ENCODE measurements around the gene HOXC13.

Gene HOXC13

DNA sequence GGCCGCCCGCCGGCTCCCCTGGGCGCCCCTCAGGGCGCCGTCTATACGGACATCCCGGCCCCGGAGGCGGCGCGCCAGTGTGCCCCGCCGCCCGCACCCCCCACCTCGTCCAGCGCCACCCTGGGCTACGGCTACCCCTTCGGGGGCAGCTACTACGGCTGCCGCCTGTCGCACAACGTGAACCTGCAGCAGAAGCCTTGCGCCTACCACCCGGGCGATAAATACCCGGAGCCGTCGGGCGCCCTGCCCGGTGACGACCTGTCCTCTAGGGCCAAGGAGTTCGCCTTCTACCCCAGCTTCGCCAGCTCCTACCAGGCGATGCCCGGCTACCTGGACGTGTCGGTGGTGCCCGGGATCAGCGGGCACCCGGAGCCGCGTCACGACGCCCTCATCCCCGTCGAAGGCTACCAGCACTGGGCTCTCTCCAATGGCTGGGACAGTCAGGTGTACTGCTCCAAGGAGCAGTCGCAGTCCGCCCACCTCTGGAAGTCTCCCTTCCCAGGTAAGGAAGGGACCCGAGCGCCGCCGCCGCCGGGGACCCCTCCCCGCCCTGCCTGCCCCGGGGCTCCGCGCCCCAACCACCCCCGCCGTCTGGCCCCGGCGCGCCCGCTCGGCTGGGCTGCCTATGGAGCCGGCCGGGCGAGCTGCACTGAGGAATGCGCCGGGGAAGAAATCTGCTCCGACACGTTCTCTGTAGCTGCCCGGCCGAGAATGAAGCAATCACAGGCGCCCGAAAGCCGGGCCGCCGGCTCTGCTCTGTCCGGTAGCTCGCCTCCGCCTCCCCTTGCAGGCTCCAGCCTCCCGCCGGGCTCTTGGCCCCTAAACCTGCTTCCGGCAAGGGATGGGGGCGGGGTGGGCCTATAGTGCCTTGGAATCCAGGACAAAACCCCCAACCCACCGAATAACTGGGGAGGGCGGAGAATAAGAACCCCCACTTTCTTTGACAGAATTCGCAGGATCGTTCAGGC lies 794 bp downstream of the HOXC13 start:
- no peak for DNase-seq

DNA sequence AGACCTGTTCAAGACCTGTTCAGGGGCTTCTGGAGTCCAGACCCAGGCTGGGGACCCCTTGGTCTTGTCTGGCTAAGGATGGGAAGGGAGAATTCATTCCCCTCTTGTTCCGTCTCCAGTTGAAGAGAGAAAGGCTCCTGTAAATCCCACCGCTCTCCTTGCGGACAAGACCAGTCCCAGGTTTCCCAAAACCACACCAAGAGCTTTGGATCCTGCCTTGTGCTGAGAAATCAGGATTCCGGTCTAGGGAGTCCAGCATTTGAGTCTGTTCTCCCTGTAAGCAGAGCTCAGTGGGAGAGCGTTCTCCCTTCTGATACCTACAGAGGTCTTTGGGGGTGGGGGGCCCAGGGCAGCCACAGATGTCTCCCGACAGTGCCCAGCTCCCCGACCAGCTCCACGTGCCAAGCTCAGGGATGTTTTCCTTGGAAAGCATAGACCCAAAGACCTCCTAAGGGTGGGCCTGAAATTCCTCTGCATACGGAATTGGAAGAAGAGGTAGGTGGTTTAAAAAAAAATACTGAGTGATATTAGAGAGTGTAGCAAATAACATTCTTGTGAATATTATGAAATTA lies 1.9 kb downstream of the HOXC13 start:
- DNase-seq, result no peak

DNA sequence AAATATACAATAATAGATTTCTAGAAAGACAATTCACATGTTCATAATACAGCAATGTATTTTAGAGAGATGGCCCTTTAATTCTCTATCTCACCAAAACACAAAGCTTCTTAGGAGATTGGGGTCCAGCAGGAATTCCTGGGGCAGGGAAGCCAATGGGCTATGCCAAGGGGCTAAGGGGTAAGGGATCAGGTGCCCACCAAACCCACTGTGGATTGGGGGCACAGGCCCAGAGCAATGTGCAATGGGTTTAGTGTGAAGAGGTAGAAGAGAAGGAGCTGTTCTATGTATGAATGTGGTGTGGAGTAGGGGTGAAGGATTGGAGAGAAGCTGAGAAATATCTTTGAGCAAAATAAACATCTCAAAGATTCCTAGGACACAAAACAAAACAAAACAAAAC lies 2.6 kb downstream of the HOXC13 start:
- no peak for DNase-seq

DNA sequence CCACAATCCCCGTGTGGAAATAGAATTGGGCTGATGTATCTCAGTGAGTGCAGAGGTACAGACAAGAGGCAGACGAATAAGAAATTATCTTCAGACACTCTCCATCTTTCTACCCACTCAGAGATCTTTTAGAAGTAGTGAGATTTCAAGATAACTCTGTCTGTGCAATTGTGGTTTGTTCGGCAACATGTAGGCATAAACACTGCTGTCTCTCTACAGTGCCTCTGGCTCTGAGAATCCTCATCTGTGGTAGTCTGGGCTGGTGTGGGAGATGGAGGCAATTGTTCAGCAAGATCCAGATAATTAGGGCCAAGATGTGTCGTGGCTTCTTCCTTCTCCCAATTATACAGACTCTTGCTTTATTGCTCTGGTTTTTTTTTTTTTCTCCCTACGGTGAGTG lies 3.1 kb downstream of the HOXC13 start:
- DNase-seq, result no peak

DNA sequence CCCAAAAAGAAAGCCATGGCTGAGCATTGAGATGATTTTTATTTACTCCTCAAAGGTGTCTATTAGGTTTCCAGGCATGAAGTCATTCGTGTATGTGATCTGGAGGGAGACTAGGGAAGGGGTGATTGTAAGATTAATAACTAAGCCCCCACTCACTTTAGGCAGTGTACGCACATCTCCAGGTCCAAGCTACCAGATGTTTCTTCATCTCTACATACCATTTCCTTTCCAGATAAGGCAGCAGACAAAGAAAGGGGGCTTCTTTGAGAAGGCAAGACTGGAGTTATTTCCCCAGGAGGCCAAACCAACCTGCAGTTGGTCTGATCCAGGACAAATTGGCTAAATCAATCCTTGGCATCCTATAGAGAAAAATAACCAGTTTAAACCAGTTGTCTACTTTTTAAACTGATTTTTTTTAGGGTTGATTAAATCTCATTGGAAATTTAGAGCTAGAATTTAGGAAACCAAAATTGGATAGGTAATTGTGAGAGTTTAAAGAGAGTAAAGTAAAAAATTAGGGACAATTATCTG lies 3.9 kb downstream of the HOXC13 start:
- no peak for DNase-seq

DNA sequence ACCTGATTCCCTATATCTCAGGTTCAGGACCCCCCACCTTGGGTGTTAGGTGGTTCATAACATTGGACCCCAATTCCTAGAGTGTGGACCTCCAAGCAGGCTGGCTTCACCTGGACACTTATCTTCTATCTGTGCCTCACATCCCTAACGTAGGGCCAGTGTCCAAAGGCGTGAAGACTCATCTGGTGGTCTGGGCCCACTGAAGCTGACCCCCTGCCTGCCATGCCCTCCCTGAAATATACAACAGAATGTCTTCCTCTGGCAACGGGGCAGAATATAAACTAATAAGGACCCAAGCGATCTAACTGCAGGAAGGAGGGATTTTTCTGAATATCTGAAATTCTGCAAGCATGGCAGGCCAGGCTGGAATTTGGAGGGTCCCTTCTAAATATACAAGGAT lies 5.6 kb downstream of the HOXC13 start:
- DNase-seq, result no peak

DNA sequence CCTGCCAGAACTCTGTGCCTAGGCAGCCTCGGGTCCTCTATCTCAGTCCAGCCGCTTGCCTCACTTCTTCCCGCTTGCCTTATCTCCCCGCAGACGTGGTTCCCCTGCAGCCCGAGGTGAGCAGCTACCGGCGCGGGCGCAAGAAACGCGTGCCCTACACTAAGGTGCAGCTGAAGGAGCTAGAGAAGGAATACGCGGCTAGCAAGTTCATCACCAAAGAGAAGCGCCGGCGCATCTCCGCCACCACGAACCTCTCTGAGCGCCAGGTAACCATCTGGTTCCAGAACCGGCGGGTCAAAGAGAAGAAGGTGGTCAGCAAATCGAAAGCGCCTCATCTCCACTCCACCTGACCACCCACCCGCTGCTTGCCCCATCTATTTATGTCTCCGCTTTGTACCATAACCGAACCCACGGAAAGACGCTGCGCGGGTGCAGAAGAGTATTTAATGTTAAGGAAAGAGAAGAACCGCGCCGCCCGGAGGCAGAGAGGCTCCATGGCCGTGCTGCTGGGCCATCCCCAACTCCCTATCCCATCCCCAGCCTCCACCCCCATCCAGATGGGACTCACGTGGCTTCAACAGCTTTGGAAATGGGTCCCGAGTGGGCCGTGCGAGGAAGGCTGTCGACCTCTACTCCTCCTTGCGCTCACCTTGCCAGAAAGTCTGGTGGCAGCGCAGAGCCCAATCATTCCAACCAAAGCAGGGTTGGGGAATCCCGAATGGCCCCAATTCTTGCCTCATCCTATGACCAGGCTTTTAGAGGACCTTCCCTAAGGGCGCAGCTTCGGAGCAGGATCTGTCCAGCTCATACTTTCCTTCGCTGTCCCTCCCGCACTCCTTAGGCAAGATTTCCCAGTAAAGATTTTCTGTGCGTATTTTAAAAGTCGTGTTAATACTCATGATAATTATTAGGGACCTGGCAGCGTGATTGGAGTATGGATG lies 6.5 kb downstream of the HOXC13 start:
- DNase-seq, result no peak

DNA sequence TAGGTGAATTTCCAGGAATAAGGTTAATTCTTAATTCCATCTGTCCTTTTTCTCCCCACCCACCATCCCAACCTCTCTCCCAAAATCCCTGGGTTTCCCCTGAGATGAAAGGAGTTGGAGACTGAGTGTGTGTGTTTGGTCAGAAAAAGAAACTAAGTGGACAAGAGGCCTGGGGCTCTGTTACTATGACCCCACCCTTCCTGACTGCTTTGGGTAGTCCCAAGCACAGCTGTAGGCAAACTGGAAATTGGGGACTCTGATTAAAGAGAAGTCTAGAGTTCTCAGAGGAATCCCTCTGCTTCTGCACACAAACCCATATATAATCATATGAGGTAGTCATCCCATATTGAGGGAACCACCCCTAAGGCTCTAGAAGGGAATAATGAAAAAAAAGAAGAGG lies 9.1 kb downstream of the HOXC13 start:
- DNase-seq, result no peak

DNA sequence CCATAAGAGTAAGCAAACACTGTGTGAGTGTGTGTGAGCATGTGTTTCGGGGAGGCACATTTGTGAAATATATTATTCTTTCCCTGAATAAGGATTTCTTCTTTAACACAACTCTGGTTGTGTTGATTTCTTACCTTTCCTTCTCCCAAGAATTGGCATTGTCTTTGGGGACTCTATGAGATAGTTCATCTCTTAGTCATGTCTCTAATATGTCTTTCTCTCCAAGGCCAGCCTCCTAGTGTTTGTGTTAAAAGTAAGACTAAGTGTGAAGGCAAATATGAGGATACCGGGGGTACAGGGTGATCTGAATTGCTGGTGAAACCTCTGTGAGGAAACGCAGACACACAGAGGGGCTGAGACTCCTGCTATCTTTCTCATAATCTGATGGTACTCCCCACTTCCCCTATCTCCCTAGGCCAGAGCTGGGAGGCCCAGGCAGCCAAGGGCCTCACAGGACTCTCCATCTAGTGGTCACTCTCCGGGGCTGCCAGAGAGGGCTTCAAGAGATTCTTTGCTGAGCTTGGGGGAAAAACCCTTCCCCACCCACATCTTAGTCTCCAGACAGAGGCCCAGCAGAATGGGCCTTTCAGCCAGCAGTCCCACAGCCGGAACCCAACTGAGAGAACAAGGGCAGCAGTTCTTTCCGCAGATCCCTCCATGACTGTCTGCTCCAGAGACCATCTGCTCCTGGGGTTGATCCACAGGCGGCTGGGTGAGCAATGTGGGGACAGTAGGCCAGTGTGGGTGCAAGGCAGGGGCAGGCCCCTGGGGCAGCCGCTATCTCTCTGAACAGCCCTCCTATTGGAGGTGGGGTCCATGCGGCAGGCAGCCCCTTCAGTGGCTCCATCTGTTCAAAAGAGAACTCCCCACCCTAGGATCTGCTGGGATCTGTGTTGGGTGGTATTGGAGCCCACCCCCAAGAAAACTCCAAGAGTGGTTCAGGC lies 10.3 kb downstream of the HOXC13 start:
- DNase-seq, result no peak

DNA sequence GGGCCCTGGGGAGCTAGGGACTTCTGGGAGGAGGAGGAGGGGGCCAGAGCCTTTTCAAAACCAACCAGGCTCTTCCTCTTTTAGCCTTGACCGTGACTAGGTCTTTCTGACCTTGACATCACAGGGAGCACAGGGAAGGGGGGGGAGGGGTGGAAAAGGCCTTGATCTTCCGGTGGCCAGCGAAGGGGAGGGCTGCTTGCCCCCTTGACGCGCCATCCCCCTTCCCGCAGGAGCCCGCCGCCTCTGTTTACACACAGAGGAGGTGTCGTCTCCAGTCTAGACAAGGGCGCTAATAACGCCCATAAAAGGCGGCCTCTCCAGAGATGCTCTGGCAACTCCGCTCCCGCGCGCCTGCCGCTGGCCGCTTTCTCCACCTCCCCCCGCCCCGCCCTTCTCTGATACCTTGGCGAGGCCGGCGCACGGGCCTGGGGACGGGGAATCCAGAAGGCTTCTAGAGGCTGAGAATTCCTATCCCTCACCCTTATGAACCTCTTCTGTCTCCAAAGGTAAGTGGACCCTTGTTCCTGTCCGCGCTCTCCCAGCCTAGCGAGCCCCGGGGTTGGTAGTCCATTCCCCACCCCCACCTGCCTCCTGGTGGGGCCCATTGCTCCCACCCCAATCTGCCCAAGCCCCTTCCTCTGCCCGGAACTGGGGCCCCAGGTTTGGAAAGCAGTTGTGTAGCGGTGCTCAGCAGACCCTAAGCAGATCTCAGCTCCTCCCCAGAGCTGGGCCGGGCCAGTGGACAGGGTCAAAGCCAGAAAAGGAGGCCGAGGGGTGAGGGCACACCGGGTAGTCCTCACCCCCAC lies 11.2 kb downstream of the HOXC13 start:
- peak; percentile 23 for DNase-seq

DNA sequence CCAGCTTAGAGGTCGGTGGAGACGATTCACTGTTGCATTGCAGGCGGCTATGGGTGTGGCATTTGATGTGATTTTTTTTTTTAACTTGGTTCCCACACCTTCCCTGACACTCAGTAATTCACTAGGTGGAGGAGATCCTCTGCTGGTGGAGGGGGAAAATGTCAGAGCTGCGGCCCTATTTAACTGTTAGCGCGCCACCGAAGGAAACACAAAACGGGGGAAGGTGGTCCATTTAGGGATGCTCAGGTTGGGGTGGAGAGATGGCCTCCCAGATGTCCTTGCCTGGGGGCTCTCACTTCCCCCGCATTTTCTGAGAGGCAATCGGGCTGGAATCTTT lies 11.8 kb downstream of the HOXC13 start:
- no peak for DNase-seq

DNA sequence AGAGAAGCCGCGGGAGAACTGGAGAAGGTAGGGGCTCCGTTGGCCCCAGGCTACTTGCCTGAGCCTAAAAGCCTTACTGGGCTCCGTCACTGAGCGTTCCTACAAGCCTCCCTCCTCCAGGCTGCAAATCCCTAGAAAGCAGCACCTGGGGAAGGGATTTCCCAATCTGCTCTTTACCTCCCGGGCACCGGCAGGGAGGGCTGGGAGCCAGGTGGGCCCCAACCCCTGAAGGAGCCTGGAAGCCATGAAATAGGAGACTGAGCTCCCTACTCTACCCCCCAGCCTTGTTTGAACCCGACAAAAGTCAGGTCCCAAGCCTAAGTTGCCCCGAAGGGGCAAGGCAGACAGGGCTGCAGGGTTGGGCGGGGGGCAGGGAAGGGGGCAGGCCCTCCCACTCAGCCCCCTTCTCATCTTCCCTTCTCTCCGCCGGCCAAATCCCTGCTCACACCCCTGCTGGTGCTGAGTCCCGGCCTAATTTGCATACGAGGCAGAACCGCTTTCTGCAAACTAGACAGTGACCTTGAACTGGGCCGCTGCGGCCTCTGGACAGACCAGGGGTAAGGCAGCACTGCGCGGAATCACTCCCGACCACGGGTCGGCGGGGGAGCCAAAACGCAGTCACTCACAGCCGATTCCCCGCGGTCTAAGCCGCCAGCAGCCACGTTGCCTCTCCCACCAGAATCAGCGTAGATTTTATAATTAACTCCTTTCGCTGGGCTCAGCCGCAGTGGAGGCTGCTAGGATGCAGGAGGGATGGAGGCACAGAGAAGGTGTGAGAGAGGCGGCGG lies 12.4 kb downstream of the HOXC13 start:
- DNase-seq, result no peak

DNA sequence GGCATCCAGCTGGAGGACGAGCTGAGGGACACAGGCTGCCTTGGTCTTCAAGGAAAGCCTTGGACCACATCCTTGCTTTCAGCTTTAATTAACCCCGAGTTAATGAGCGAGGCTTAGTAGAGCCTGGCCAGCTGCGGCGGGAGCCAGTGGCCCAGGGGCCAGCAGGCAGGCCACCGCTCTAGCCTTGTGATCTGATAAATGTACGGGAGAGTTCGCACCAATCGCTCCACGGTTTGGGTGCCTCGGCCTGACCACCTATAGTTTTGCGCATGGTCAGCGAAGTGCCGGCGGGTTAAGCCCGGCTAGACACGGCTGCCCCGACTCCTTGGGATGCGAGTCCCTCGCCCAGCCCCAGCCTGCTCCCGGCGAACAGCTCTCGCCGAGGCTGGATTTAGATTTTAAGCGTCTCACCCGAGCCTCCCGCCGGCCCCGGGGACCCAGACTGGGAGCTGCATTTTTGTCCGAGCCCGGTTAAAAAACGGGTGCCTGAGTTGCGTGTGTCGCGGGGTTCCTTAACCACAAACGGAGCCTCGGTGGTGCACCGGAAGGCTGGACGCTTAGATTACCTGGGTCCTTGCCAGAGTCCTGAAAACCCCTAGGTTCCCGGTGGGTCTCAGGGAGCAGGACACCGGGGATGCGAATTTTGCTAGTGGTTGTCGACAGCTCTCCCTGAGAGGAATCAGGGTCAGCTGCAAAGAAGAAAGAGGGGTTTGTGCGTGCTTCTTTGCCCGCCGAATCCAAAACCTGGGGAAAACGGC lies 13.1 kb downstream of the HOXC13 start:
- DNase-seq, result no peak

DNA sequence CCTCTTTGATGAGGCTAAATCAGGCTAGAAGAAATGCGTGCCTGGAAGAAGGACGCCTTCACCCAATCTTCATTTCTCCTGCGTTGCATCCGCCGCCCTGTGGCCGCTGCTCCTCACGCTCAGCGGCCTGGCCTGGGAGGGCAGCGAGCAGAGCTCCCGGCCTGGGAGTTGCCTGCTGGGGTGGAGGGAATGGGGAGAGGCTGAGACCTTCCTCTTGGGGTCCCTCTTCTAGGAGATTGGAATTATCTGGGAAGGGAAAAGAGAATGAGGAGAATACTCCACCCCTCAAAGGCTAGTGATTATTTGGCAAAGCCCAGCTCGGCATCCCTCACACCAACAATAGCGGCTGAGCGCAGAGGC lies 13.7 kb downstream of the HOXC13 start:
- DNase-seq, result no peak

DNA sequence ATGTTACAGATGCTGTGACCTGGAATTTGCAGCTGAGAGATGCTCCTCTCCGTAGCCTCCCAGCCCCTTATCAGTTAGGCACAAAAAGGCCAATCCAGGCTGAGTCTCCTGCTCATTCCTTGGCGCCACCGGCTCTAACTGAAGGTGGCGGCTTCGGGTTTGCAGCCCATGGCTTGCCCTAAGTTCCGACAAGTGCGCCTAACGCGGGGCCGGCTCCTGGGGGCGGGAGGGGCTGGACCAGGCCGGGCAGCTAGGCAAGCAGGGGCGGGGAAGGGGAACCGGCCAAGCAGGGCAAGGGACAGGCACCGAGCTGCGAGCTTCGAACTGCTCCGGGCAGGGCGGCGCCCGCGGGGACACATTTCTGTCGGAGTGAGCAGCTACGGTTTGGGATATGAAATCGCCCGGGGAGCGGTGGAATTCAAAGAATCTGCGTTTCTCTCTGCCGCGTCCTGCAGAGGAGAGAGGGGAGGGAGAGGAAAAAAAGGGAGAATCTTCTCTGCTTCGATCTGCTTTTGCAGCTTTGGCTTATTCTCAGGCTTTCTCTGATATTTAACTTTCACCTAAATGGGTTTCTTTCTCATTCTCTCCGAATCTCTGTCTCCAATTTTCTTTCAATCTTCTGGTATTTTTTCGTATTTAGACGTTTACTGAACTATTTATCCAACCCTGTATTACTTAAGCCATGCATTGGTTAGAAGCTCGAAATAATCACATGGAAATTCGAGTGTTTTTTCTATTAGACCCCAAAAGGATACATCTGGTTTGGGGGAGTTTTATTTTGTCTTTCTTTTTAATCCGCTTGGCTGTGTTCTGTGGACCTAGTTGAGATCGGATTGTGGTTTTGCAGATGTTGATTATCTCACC lies 14.5 kb downstream of the HOXC13 start:
- DNase-seq, result no peak

DNA sequence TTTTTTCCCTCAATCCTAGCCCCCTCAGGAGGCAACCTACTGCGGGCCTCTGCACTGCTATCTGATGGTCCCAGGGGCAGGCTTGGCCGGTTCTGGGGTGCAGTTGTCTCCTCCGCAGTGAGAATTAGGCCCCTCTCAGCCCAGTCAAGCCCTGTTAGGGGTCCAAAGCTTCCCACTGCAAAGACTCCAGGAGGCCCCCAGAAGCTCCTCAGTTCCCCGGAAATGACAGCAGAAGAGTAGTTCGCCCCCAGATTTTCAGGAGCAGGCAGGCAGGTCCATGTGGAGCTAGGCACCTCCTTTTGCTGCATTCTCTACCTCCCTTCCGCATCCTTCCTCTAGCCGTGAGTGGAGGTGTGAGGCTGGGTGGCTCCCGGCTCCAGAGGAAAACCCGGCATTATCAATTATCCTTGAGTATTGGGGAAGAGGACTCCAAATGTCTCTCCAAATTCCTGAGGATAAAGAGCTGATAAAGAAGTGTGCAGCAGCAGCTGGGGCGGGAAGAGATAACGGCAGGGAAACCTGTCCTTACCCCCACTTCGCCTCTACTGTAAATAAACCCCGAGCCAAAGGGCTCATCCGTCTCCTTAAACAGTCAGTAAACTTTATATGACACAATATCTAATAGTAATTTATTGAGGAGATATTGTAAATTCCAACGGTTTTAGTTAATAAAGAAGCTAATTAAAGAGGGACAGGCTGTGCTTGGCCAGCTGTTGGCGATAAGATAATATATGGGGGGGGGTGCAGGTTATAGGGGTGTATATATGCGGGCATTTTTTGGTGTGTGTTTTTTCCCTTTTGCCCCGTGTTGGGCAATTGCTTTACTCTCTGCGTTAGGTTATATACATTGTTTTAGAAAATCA lies 15.4 kb downstream of the HOXC13 start:
- DNase-seq, result no peak

DNA sequence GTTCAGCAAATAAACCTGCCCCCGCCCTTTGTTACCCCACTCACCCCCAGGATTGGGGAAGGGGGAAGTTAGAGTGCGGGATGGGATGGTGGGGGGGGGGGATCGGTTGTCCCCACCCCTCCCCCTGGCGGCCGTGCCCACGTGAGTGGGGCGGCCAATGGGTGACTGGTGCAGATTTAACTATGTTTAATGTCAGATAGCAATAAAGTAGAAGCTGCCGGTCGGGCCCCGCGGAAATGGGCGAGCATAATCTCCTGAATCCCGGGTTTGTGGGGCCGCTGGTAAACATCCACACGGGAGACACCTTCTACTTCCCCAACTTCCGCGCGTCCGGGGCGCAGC lies 16.0 kb downstream of the HOXC13 start, which contains the start of gene HOXC12:
TSS of gene HOXC12 (plus strand) at position 210 of the 342 bp plus-strand sequence. CDS start at position 237, 27 bp downstream.
- no peak for DNase-seq
